HG02973 (cell line): ENCODE measurements around the gene SRI.

Source experiments
- ATAC-seq: cut with Tn5 transposase; IDR thresholded peaks from one replicate; pipeline ENCODE4 v1.9.1; 2021; ENCODE audit warnings: moderate library complexity; ENCODE audit not compliant: unreplicated experiment

The SRI gene

DNA sequence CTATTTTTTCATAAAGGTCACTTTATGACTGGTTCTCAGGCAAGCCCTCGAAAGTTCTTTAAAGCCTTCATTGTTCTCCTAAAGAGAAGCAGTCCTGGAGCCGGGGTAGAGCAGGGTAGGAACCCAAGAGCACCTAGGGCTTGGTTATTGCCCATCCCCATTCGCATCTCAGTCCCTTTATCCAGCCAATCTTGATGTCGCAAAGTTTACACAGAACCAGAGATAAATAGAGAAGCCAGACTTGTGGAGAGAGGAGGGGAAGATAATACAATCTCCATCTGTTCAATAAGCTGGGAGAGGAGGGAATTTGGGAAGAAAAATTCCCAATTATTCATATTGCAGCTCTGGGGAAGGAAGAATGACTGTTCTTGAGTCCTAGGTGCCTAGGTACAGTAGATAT lies 6.4 kb upstream of the SRI start:
- ATAC-seq: no peak

DNA sequence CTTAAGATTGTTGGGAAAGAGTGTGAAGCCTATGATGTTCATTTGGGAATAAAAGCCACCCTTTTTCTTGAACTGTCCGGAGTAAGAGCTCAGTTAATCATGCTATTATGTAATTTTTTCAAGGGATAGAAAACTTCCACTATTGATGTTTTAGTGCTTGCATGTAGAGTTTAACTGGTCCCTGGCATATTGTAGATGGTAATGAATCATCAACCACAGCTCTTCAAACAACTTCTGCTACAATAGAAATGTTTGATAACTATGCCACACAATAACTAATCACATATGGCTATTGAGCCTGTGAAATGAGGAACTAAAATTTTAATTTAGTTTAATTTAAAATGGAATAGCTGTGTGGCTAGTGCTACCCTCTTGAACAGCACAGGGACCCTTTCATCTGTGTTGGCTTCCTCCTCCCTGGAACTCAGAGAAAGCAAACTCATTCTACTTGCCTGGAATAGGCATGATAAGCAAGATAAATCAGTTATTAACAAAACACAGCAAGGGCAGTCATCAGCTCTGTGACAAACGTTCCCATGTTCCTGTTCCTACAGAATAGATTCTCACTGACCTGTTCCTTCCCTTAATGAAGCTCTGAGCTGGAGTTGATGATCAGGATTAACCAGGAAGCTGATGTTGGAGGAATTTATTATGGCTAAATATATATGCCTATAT lies 4.9 kb upstream of the SRI start:
- ATAC-seq: no peak

DNA sequence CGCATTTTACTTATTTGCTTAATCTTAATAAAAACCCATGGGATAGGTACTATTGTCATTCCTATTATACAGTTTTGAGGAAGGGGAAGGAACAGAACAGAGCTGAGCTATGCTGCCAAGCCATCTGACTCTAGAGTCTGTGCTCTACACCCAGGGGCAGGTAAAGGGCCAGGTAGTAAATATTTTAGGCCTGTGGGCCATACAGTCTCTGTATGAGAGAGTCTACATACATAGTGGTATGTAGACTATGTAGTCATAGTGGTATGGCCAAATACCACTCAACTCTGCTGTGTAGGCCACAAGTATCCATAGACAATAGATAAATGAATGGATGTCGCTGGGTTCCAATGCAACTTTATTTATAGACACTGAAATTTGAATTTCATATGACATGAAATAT lies 3.4 kb upstream of the SRI start:
- no peak for ATAC-seq

DNA sequence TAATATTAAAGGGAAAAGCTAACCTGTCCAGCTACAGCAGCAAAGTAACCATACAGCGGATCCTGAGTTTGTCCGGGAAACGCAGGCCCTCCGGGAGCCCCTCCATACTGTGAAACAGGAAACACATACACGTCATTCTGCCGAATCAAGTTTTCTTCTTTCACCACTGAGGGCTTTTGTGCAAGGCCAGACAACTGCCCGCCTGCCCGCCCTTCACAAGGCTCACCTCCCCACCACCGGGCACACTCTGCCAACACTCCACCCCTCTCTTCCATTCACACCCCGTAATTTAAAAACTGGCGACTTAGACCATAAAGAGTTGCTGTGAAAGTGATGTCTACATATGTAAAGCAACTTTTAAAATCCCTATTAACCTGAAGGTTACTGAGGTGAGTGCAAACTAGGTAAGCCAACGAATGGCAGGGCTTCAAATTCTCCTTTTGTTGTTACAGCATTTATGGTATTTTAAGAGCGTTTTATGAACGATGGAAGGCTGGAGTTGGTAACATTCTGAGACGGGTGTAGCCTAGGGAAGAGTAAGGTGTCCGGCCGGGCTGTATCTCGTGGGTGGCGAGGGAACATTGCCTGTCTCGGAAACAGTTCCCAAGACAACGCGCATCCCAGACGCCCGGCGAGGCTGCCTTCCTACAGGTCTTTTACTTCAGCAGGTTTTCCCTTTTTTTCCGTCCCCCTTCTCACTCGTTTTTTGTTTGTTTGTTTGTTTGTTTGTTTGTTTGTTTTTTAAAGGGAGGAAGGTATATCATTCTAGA lies 817 bp downstream of the SRI start:
- ATAC-seq: peak; percentile 31

DNA sequence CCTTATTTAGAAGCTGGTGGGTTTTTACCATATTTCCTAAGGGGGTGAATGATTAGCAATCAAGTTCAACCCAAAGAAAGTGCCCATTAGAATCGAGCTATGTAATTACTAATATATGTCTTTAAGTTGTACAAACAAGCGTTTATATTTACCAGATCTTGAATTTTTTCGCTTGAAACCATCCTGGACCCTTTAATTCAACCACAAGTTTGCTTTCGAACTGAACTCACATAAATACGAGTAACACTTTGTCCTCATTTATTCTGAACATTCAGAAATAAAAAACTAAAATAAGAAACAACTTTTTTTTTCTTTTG lies 1.5 kb downstream of the SRI start:
- ATAC-seq: no peak

DNA sequence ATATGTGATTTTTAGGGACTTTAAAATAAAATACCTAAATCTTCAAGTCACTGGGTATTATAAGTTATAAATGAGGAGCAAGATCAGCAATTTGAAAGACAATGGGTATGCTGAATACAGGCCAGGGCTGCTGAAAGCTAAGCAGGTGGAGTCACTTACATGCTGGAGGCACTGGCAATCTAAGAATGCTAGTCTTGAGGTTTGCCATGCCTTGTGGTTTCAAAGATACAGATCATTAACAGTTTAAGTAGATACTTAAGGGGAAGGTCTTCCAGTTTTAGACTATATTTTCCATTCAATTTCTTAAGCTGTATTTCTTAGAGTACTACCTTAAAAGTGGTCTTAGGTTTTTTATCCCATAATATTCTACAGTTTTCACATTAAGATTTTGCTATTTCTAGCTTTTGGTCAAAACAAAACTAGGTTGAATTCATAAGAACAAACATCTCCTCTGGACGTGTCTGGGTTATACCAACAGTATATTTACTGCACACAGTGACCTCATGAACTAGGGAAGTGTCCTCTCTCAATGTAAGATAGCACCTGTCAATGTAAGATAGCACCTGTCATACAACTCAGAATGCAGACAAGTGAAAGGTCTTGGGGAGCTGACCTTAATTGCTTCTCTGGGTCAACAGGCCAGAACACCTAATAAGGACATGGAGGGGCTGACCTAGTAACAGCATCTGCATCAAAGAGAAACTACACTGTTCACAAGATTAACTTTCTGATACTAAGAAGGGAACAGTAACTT lies 2.0 kb downstream of the SRI start:
- peak; percentile 76 for ATAC-seq

DNA sequence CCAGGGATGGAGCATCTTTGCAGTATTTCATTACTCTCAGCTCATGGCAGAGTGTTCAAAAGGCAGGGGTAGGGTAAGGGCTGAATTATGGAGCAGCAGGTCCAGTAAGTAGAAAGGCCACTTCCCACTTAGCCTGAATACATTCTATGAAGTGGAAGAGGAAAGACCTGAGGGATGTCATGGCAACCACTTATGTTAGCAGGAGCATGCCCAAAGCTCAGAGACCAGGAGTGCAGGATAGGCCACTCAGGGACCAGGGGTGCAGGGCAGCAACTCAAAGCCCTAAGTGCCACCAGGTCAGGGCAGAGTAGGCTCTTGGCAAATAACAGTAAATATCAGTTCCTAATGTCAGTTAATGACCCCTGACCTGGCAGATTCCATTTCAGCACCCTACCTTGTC lies 3.6 kb downstream of the SRI start:
- ATAC-seq: no peak

DNA sequence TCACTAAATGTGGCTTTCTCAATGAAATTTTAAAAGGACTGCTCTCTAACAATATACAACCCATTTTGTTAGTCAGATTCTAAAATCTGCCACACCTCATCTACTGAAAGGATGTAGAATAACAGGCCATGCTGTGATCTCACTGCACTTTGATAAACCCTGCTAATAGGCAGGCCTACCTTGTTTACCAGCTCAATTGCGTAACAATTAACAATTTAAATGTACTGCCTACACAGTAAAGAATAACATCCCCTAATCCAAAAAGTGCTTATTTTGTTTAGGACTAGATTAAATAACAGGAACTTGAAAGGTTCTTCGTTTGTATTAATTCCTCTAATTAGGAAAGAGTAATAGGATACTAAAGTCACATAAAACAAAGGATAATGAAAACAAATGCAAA lies 4.5 kb downstream of the SRI start:
- ATAC-seq: no peak

DNA sequence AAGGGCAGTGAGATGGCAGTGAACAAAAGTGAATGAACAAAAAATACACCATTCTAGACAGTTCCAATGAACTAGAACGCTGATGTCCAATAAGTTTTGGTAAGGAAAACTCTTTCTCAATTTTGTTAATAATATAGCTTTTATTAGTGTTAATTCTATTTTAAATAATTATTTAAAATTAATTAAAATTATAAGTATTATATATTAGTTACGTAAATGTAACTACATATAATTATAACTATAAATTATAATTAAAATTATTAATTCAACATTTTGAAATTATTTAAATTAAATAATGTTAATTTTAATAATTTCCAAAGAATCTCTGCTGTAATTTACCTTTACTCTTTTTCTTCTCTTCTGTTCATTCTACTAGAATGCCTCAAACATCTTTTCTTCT lies 5.4 kb downstream of the SRI start:
- no peak for ATAC-seq

DNA sequence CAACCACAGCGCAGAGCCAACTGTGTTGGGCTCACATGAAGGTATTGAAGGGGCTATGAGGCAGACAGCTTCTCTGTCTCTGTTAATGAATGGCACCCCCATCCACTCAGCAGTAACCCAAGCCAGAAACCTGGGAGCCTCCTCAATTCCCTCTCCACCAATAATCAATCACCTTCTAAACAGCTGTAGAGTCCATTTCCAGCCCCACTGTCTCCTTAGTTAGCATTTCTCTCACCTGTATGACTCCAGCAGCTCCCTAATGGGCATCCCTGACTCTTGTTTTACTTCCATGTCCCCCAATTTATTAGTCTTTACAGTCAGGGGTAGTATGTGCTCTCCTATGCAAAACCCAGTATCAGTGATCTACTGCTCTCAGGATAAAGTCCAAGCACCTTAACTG lies 6.9 kb downstream of the SRI start:
- no peak for ATAC-seq

DNA sequence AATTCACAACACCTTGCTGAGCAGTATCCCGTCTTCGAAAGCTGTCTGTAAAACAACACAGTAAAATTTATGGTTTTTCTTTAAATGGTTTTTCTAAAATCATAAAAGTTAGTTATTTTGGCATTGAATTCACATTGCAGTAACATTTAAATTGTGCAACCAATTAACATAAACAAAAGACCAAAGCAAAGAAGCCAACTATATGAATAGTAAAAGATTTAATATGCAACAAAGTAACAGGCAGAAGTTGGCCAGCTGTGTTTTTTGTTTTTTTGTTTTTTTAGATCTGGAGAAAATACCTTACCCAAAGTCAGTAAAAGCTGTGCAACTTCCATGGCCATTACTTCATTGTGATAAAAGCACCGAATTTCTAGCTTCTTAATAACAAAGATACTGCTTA lies 11.3 kb downstream of the SRI start:
- ATAC-seq: no peak

DNA sequence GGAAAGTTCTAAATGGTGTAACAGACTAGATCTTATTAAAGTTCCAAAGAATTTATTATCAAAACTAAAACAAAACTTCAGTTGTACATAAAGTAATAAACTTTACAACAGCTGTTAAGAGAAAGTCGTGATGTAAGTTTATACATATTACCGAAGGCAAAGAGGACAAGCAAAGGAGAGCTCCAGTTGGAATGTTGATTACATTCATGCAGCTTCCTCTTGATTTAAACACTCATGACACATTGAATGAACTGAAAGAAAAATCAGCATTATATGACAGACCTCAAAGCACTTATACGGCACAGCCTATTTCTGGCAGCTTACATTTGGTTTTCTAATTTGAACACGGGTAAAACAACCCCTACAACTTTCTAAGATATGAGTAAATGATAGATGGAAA lies 13.6 kb downstream of the SRI start:
- no peak for ATAC-seq

DNA sequence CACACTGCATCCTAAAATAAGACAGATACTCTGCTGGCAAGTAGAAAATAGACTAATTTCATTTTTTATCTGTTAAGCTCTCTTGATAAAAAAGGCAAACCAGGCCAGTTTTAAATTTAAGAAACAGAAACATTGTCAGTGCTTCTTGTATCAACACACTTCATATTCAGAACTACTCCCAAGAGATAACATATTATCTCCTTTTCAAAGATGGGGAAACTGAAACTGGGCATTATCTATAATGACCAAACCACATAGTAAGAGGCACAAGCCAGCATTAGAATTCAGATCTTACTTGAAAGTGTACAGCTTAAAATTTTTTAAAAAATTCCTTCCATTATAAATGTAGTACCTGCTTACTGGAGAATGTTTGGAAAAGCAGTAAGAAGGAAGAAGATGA lies 14.7 kb downstream of the SRI start:
- ATAC-seq: no peak

DNA sequence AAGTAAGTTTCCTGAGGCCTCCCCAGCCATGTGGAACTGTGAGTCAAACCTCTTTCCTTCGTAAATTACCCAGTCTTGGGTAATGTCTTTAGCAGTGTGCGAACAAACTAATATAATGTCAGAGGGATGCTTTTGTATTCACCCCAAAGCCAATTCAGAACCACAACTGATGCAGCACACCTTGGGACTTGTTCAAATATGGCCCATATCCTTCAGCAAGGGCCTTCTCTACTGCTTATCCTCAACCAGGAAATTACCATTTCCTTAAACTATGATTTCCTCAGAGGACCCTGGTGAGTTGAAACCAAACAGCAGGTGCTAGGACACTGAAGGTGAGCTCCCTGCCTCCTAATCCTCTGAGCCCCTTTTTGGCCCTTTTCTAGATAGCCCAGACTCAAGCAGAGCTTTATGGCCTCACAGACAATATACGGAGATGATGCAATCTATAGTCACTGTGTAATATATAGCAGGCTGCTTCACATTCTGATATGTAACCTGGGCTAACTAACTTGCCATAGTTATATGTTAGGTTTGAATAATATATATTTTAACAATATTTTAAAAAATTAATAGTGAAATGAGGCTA lies 15.2 kb downstream of the SRI start:
- no peak for ATAC-seq

DNA sequence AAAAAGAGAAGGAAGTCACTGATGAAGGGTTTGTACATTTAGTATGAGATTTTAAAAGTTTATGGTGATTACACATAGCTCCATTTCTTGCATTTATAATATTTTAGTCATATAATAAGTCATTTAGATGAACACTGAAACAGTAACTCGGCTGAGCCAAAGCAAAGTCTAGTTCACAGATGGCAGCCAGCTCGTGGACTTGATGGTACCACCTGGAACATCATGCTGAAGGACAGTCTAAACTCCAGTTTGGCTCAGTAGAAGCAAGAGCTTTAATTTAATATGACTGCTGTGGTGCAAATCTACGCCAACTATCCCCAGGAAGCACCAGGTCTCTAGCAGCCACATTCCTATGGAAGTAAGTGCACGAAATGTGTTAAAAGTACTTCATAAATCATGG lies 16.4 kb downstream of the SRI start:
- ATAC-seq: no peak

DNA sequence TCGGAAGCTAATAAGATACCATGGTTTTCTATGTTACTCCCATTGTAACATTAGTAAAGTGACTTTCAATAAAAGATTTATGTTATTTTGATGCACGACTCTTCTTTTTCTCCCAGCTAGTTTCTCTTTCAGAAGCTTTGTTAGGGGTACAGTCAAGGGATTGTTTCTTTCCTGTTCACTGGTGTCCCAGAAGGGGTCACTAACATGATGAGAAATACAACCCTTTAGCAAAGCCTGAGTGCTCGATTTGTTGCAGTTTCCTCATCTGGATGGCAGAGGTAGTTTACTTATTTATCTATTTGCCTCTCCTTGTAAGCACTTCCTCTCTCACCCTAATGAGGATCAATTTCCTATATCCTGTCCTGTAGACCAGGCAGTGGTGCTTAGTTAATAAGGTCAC lies 17.0 kb downstream of the SRI start:
- no peak for ATAC-seq

DNA sequence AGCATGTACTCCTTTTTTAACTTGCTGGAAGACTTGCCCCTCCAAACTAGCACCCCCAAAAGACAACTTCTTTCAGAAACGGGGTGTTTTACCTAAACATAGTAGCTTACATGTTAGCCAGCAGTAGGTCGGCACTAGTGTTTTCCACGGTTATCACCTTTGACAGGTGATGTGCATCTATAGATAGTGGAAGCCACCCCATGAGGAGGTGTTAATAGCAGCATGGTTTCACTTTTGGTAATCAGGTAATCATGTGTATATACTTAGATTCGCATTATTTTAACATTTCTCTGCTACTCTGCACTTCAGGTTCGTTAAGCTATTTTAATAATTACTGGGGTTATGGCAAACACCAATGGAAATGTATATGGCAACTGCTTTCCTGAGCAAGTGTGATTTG lies 17.6 kb downstream of the SRI start:
- ATAC-seq: peak; percentile 61

DNA sequence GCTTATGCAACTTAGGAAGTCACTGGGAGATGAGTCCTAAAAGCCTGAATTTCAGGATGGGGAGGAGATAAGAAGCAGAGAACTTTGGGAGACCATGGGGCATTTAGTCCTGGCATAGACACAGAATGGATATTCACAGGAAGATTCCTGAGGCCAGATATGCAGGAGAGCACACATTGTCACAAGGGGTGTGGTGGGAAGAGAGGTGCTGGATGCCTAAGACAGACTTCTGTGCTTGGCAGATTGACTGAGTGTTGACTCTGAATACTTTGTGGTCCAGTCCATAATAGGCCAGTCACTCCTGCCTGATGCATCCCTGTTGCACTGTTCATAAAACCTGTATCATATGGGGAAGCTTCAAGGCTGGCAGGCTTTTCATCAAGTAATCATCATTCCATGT lies 18.5 kb downstream of the SRI start:
- ATAC-seq: no peak

DNA sequence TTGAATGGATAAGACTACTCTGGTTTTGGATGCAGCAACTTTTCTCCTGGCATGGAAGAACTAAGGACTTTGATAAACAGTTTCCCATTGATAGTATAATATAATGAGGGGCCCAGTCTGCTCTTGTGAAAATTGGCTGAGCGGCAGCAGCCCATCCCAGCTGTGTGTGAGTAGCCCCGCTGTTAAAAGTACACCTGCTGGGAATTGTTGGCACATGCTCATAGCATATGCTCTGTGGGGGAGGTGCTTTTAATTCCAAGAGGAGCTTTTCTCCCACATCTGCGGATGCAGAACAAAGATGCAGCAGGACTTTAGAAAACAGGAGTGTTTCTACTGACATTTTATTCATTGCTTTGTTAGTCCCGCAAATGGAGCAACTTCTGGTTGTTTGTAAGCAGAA lies 19.0 kb downstream of the SRI start:
- no peak for ATAC-seq

DNA sequence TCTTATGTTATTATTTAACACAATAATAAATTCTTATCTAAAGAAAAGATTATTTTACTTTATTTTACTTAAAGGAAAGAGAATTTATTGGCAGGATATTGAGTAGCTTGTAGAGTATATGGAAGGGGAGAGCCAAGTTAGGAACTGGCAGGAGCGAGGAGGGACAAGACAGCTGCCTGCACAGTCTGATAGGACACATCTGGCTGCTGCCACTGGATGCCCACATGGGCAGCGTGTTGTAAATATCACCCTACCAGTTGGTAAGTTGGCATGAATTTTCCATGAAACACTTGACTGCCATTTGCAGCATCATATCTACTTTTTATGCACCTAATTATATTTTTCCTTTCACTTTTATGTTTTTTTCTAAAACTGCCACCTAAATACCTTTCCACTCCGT lies 19.6 kb downstream of the SRI start:
- ATAC-seq: no peak

DNA sequence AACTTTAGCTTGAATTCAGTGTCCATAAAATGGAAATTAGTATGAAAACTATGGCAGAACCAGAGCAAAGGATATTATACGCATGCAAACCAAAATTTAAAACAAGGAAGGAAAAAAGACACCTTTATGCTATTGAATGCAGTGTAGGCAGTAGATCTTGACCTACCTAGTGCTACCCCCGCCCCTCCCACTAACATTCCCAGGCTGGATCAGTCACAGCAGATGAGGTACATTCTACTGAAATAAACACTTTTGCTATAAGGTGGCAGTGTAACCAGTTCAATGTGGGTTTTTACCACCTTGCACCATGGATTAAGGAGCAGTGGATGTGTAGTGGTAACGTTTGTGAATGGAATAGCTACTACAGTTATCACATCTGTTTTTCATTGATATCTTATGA lies 27.9 kb downstream of the SRI start:
- ATAC-seq: no peak

DNA sequence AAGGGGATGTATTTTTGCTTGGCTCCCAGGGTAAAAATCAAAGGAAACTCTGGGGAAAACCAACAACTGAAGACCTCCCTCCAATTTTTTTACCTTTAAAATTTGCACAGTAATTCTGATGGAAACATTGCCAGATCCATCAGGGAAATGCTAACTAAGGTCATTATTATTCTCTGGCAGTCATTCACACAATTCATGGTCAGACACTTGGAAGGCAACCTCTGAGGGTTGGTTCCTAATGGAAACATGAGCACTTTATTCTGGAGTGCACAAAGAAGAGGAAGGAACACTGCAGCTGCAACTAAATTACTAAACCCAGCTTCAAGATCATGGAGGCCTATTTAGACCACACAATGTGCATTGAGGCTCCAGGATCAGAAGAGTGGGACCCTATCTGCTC lies 34.2 kb downstream of the SRI start:
- no peak for ATAC-seq
